HCT116 (cell line): ENCODE data around the gene MORN1. TPM values are rescaled to one million over a fixed set of nuclear protein-coding genes. Genes with fewer than 3 reads are reported as not detected.

Experiments
- ATAC-seq: fragments of 200-7000 bp; cut with Tn5 transposase; 2 replicates; pipeline ENCODE4 v1.9.1; 2020; ENCODE audit warnings: mild to moderate bottlenecking, moderate library complexity
- BruUV-seq: library from RNA; stranded (reverse); fragments of 400-500 nt; replicated peaks from 2 replicates; lab custom pipeline; 2021; lab: Mats Ljungman, UMichigan
- CTCF ChIA-PET: fragments of 300-600 bp; sonication (Branson Sonifier 250); formaldehyde crosslinking; loops from one replicate; lab custom pipeline; 2021; ENCODE audit warnings: antibody characterized with exemption; lab: Charles Lee
- POLR2A ChIA-PET: fragments of 300-600, 350-600 bp; sonication (Branson Sonifier 250); formaldehyde crosslinking; loops from one replicate; lab custom pipeline; 2021; ENCODE audit warnings: antibody characterized with exemption; lab: Charles Lee
- RAD21 ChIA-PET, 2 experiments: fragments of 300-600 bp; sonication (Branson Sonifier 250); formaldehyde crosslinking; loops; one replicate each; lab custom pipeline; 2023; ENCODE audit warnings: low total read pairs in 2 of 2; ENCODE audit not compliant: uncharacterized antibody in 2 of 2, unreplicated experiment in 2 of 2, low non-redundant PET in 1 of 2; lab: Charles Lee
- DNase-seq: peaks from one replicate; pipeline ENCODE4 v3.0.0-alpha.2; 2010; ENCODE audit warnings: low read depth, low spot score
- H2AFZ ChIP-seq: fragments of 200-600 bp; shearing (Covaris generic), sonication (generic); 2 replicates; pipeline ENCODE4 v1.6.1; 2017; ENCODE audit warnings: low read depth, mixed run types, mixed read lengths, antibody characterized with exemption, low read length; ENCODE audit not compliant: poor library complexity, severe bottlenecking
- H3K27ac ChIP-seq: 2 replicates; pipeline ENCODE4 v1.5.1; 2012; ENCODE audit warnings: low read depth, low read length
- H3K27me3 ChIP-seq: fragments of 200-600 bp; sonication (generic); 2 replicates; pipeline ENCODE4 v1.6.1; 2016; ENCODE audit warnings: mixed run types, low read length, mixed read lengths; ENCODE audit not compliant: insufficient read depth
- H3K36me3 ChIP-seq, 2 experiments: fragments of 200-500 bp in 1 of 2; fragments of 200-600 bp in 1 of 2; sonication (Bioruptor generic) in 1 of 2; sonication (generic) in 1 of 2; 2 replicates each; pipeline versions ENCODE4 v1.5.1 to v1.6.1; 2014 to 2016; ENCODE audit warnings: low read length in 2 of 2, inconsistent platforms in 1 of 2, mixed read lengths in 1 of 2, mixed run types in 1 of 2; ENCODE audit not compliant: insufficient read depth in 2 of 2, control insufficient read depth in 1 of 2
- H3K4me1 ChIP-seq, 2 experiments: fragments of 200-600 bp in 1 of 2; sonication (generic) in 1 of 2; 2 replicates each; pipeline versions ENCODE4 v1.5.1 to v1.6.1; 2012 to 2017; ENCODE audit warnings: low read length in 2 of 2, inconsistent platforms in 1 of 2, mild to moderate bottlenecking in 1 of 2, mixed read lengths in 1 of 2, mixed run types in 1 of 2, moderate library complexity in 1 of 2; ENCODE audit not compliant: insufficient read depth in 2 of 2, control insufficient read depth in 1 of 2
- H3K4me2 ChIP-seq: fragments of 200-600 bp; sonication (generic); 2 replicates; pipeline ENCODE4 v1.6.1; 2017; ENCODE audit warnings: mixed run types, low read length, mixed read lengths
- H3K4me3 ChIP-seq, 2 experiments: fragments of 200-600 bp in 1 of 2; sonication (generic) in 1 of 2; replicated peaks in 1 of 2; 2 replicates each; pipeline ENCODE4 v1.5.1; 2011 to 2016; ENCODE audit warnings: low read length in 2 of 2, control low read depth in 1 of 2, low read depth in 1 of 2, mild to moderate bottlenecking in 1 of 2, mixed read lengths in 1 of 2, mixed run types in 1 of 2
- H3K79me2 ChIP-seq: fragments of 200-600 bp; sonication (generic); 2 replicates; pipeline ENCODE4 v1.6.1; 2017; ENCODE audit warnings: mild to moderate bottlenecking, mixed run types, low read length, moderate library complexity, mixed read lengths; ENCODE audit not compliant: insufficient read depth
- H3K9ac ChIP-seq: fragments of 200-600 bp; sonication (generic); 2 replicates; pipeline ENCODE4 v1.6.1; 2016; ENCODE audit warnings: low read length, mixed read lengths
- H3K9me2 ChIP-seq: fragments of 200-600 bp; sonication (generic), shearing (Covaris generic); 2 replicates; pipeline ENCODE4 v1.6.1; 2017; ENCODE audit warnings: mixed run types, mild to moderate bottlenecking, moderate library complexity; ENCODE audit not compliant: insufficient read depth
- H3K9me3 ChIP-seq, 2 experiments: fragments of 200-500 bp in 1 of 2; fragments of 200-600 bp in 1 of 2; sonication (Bioruptor generic) in 1 of 2; sonication (generic) in 1 of 2; 2 replicates each; pipeline ENCODE4 v1.6.1; 2014 to 2017; ENCODE audit warnings: low read length in 2 of 2, mixed read lengths in 2 of 2, inconsistent platforms in 1 of 2, low read depth in 1 of 2, mild to moderate bottlenecking in 1 of 2, mixed run types in 1 of 2, moderate library complexity in 1 of 2; ENCODE audit not compliant: control insufficient read depth in 1 of 2, insufficient read depth in 1 of 2
- H4K20me1 ChIP-seq: fragments of 200-600 bp; sonication (generic), shearing (Covaris generic); 2 replicates; pipeline ENCODE4 v1.6.1; 2017; ENCODE audit warnings: mixed run types, mild to moderate bottlenecking, moderate library complexity; ENCODE audit not compliant: insufficient read depth
- CTCF ChIP-seq, 3 experiments: fragments of 200-600 bp in 1 of 3; sonication (generic) in 1 of 3; IDR thresholded peaks in 2 of 3; conservative IDR thresholded peaks in 1 of 3; 2 replicates each; pipeline ENCODE4 v1.5.1; 2012 to 2017; ENCODE audit warnings: low read depth in 2 of 3, low read length in 2 of 3, antibody characterized with exemption in 1 of 3, borderline replicate concordance in 1 of 3, control low read depth in 1 of 3, mild to moderate bottlenecking in 1 of 3, mixed read lengths in 1 of 3, mixed run types in 1 of 3, moderate library complexity in 1 of 3; ENCODE audit not compliant: insufficient read depth in 1 of 3
- EGR1 ChIP-seq: IDR thresholded peaks from 2 replicates; pipeline ENCODE4 v1.6.1; 2012; ENCODE audit warnings: low read depth
- FOSL1 ChIP-seq: IDR thresholded peaks from 2 replicates; pipeline ENCODE4 v1.6.1; 2012; ENCODE audit warnings: low read depth
- MAX ChIP-seq: IDR thresholded peaks from 2 replicates; pipeline ENCODE4 v1.6.1; 2012
- POLR2A ChIP-seq: IDR thresholded peaks from 2 replicates; pipeline ENCODE4 v1.7.0; 2011; ENCODE audit warnings: borderline replicate concordance; ENCODE audit not compliant: insufficient read depth, insufficient read length; ENCODE audit errors: extremely low read depth
- RAD21 ChIP-seq: IDR thresholded peaks from 2 replicates; pipeline ENCODE4 v1.6.1; 2012; ENCODE audit warnings: low read depth, mild to moderate bottlenecking
- SP1 ChIP-seq: IDR thresholded peaks from 2 replicates; pipeline ENCODE4 v1.6.1; 2012; ENCODE audit warnings: low read depth
- intact Hi-C: fragments of 100-400 bp; cut with micrococcal nuclease; formaldehyde crosslinking; loops from 2 replicates; pipeline ENCODE4 v1.10.0; 2022
- total RNA-seq: library from RNA; stranded (reverse); gene quantifications from one replicate; pipeline ENCODE4 v1.2.1, GENCODE V29; 2021; ENCODE audit not compliant: unreplicated experiment

The MORN1 gene
- total RNA-seq, 1 experiment from 2014 or later: 21.4 TPM

- Histone ChIP-seq H3K4me2 (no peak overlapping the region), H3K27me3 (no peaks in the 10 kb centered on the region), H4K20me1 (no peaks in the 10 kb centered on the region), H3K4me1 (no peaks in the 10 kb centered on the region), H3K36me3 (no peaks in the 10 kb centered on the region), H3K79me2 (no peaks in the 10 kb centered on the region), H3K4me3 (no peak overlapping the region), H3K27ac (no peak overlapping the region), H3K9ac (no peak overlapping the region), H3K9me3 (no peaks in the 10 kb centered on the region), H2AFZ (no peak overlapping the region), H3K9me2 (no peaks in the 10 kb centered on the region)
- ChIA-PET CTCF (no interaction called here), POLR2A (interaction anchor here (0.6 kb wide), 1 partner anchor 22 kb away, joined by 3 read pairs; no protein-coding TSS in a partner anchor), RAD21 (no interaction called here)
- TF ChIP-seq FOSL1: no peak
- TF ChIP-seq POLR2A: no peak
- no peak for TF ChIP-seq CTCF (IDR thresholded peaks at IDR 0.05 in 2 of 3, conservative IDR thresholded peaks at IDR 0.05 in 1 of 3; ENCODE audit: borderline replicate concordance in 1 of 3, insufficient read depth in 1 of 3, low read depth in 2 of 3, low read length in 2 of 3)
- TF ChIP-seq EGR1: no peak
- no peak for TF ChIP-seq RAD21
- intact Hi-C loops: no loop called here
- no TSS peak for BruUV-seq
- no peak for DNase-seq
- ATAC-seq: no peak
Observed at GRCh38 chr1:2347409-2347785, 44.0 kb downstream of the MORN1 start.

GRCh38 chr1:2346691-2347408 is 44.5 kb downstream of the MORN1 start:
- H3K4me1 ChIP-seq: no peaks in the 10 kb centered on the region
- no peak overlapping the region for H2AFZ ChIP-seq
- ChIA-PET POLR2A (interaction anchor here (0.6 kb wide), 1 partner anchor 22 kb away, joined by 3 read pairs; no protein-coding TSS in a partner anchor), RAD21 (no interaction called here), CTCF (no interaction called here)
- no peaks in the 10 kb centered on the region for H3K9me3 ChIP-seq
- DNase-seq (no peak), ATAC-seq (no peak)
- H3K27me3 ChIP-seq: no peaks in the 10 kb centered on the region
- H4K20me1 ChIP-seq: no peaks in the 10 kb centered on the region
- BruUV-seq: no TSS peak
- no peak overlapping the region for H3K27ac ChIP-seq
- no peak overlapping the region for H3K4me2 ChIP-seq
- no peaks in the 10 kb centered on the region for H3K36me3 ChIP-seq
- no peaks in the 10 kb centered on the region for H3K79me2 ChIP-seq
- TF ChIP-seq MAX: no peak
- TF ChIP-seq SP1: no peak
- H3K4me3 ChIP-seq: no peak overlapping the region
- intact Hi-C loops: no loop called here
- H3K9ac ChIP-seq: no peak overlapping the region
- H3K9me2 ChIP-seq: no peaks in the 10 kb centered on the region
